ENCODE measurements around the gene SFT2D2.

GRCh38 chr1:168217664-168218063 is 8.1 kb upstream of the SFT2D2 start:
- TF ChIP-seq CTCF (IDR thresholded peaks at IDR 0.05) (no peak), POLR2A (IDR thresholded peaks at IDR 0.05) (no peak)
